HG02981 (cell line): ENCODE measurements around the gene TTC32.

Experiments used
- ATAC-seq: cut with Tn5 transposase; IDR thresholded peaks from one replicate; pipeline ENCODE4 v1.9.1; 2021; ENCODE audit warnings: mild to moderate bottlenecking, moderate library complexity; ENCODE audit not compliant: unreplicated experiment

The TTC32 gene

GRCh38 chr2:19854596-19855541 lies 46.9 kb downstream of the TTC32 start:
- ATAC-seq = no peak

DNA sequence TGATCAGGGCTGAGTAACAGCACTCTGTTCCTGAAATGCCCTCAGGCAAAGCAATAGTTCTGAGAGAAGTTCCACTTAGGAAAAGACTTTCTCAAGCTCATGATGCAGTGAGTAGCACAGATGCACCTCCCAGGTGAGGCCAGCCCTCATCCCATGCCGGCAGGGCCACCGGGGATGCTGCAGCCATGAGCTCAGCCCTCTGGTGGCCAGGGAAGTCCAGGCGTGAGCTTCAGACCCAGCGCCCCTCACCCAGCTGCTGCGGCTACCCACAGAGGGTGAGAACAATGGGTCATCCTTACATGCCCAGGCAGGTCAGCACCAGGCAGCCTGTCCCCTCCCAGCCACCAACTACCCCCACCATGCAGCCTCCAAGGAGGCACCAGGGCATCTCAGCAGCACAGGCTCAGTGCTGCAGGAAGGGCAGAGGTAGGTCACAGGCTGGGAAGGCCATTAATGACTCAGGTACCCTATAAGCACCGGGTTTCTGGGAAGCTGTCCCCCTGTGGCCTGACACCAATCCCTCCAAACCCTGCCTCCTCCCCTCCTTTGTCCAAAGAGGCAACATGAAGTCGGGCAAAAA lies 50.6 kb downstream of the TTC32 start:
- no peak for ATAC-seq

DNA sequence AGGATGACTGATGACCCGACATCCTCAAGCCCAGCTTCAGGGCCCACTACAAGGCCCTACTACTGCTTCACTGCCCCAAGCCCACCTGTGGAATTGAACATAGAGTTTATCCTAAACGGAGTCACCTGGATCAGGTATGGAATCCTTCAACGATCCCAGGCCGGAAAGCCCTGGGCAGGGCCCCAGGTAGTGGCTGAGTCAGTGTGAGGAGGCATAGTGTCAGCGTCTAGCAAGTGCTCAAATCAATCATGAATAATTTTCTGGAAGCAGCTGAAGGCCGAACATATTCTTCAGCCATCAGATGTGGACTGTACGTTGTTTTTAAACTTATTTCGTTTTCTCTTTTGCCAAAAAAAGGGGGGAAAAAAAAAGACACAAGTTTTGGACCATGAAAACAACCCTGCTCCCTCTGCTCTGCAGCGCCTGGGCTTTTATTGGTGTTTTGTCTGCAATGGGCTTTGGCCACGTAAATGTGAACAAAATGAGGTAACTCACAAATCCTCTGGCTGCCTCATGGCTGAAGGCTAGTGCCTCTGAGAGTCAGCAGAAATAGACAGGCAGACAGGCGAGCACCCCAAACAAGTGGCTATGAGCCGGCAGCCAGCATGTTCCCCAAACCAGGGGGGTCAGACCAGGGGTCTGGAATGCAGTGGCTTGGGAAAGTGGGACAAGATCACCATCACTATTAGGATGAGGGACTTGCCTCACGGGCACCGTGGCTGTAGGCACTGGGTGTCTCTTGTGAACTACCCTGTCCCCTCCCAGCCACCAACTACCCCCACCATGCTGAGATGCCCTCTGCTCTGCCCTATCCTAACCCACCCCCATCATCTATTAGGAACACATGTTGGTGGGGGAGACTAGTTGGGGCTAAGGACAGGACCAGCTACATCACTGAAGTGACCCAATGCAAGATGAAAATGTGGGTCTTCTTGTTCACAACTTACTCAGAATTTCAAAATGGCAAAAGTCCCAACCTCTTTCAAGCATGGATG lies 51.4 kb downstream of the TTC32 start:
- ATAC-seq = no peak

- no peak for ATAC-seq
Observed at GRCh38 chr2:19848952-19849351, 52.8 kb downstream of the TTC32 start.

DNA sequence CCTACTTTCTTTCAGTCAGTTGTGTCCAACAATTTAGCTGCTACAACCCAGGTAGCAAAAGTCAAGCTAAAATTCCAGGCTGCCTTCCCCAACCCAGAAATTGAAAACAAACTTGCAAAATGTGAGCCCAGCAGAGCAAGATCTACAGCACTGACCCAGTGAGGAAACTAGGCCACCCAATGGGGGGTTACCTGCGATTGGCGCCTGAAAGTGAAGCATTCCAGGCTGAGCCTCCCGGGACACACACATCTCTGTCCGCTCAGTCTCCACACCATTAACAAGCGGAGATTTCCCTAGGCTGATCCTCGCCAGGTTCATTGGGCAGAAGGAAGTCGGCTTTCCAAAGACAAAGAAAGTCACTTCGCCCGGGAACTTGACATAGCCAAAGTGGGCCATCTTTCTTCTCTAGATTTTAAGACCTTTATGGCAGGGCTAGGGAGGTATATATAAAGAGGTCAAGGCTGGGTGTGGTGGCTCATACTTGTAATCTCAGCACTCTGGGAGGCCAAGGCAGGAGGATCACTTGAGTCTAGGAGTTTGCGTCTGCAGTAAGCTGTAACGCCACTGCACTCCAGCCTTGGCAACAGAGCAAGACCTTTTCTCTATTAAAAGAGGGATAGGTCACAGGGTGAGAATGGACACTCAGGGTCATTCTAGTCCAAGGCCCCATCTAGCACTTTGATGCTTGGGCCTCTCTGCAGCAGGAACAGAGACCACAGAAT lies 53.6 kb downstream of the TTC32 start:
- ATAC-seq = no peak

GRCh38 chr2:19847486-19847885 lies 54.3 kb downstream of the TTC32 start:
- ATAC-seq = no peak
